ENCODE data around the gene NUCB1.
"Not testable (repeated sequence)": the region's sequence is repeated elsewhere in the genome, so short reads cannot be mapped to it uniquely, and the experiment has no call there.

Gene NUCB1

DNA sequence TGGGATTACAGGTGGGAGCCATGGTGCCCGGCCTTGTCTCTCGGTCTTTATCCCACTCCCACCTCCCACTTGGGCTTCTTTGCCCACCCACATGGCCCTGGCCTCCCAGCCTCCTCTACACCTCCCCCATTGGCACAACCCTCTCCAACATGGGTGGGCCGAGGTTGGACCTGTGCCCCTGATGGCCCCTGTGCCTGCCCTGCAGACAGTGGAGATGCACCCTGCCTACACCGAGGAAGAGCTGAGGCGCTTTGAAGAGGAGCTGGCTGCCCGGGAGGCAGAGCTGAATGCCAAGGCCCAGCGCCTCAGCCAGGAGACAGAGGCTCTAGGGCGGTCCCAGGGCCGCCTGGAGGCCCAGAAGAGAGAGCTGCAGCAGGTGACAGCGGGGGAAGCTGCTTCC is 20.8 kb downstream of the NUCB1 start:
- TF ChIP-seq PAX5 (IDR thresholded peaks at IDR 0.05; ENCODE audit: insufficient read depth, low read length, severe bottlenecking) (no peak), TAF1 (IDR thresholded peaks at IDR 0.05; ENCODE audit: low read depth, low read length) (no peak), POLR2A (IDR thresholded peaks at IDR 0.05; ENCODE audit: low read depth, low read length) (no peak), SPI1 (IDR thresholded peaks at IDR 0.05; ENCODE audit: low read depth, low read length) (no peak), POU2F2 (IDR thresholded peaks at IDR 0.05; ENCODE audit: low read depth, low read length) (no peak), POLR2AphosphoS5 (IDR thresholded peaks at IDR 0.05; ENCODE audit: low read depth, low read length) (no peak)
- DNase-seq (ENCODE audit: insufficient read length, low spot score): no peak
- FAIRE-seq: no peak

DNA sequence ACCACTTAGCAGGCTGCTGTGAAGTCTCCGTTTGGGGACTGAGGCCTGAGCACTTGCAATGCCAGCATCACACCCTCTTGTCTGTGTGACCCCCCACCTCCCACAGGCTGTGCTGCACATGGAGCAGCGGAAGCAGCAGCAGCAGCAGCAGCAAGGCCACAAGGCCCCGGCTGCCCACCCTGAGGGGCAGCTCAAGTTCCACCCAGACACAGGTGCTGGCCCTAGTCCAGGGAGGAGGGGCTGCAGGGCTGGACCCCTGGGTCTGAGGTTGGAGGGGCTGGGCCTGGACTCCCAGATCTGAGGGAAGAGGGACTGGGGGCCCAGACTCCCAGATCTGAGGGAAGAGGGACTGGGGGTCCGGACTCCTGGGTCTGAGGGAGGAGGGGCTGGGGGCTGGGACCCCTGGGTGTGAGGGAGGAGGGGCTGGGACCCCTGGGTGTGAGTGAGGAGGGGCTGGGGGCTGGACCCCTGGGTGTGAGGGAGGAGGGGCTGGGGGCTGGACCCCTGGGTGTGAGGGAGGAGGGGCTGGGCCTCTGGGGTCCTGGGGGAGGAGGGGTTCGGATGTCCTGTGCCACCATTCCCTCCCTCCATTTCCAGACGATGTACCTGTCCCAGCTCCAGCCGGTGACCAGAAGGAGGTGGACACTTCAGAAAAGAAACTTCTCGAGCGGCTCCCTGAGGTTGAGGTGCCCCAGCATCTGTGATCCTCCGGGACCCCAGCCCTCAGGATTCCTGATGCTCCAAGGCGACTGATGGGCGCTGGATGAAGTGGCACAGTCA is 21.8 kb downstream of the NUCB1 start:
- FAIRE-seq: no peak
- DNase-seq (ENCODE audit: insufficient read length, low spot score): no peak
- TF ChIP-seq POLR2AphosphoS5 (IDR thresholded peaks at IDR 0.05; ENCODE audit: low read depth, low read length) (no peak), TAF1 (IDR thresholded peaks at IDR 0.05; ENCODE audit: low read depth, low read length) (no peak), POLR2A (IDR thresholded peaks at IDR 0.05; ENCODE audit: low read depth, low read length) (no peak), SPI1 (IDR thresholded peaks at IDR 0.05; ENCODE audit: low read depth, low read length) (no peak), POU2F2 (IDR thresholded peaks at IDR 0.05; ENCODE audit: low read depth, low read length) (no peak)

DNA sequence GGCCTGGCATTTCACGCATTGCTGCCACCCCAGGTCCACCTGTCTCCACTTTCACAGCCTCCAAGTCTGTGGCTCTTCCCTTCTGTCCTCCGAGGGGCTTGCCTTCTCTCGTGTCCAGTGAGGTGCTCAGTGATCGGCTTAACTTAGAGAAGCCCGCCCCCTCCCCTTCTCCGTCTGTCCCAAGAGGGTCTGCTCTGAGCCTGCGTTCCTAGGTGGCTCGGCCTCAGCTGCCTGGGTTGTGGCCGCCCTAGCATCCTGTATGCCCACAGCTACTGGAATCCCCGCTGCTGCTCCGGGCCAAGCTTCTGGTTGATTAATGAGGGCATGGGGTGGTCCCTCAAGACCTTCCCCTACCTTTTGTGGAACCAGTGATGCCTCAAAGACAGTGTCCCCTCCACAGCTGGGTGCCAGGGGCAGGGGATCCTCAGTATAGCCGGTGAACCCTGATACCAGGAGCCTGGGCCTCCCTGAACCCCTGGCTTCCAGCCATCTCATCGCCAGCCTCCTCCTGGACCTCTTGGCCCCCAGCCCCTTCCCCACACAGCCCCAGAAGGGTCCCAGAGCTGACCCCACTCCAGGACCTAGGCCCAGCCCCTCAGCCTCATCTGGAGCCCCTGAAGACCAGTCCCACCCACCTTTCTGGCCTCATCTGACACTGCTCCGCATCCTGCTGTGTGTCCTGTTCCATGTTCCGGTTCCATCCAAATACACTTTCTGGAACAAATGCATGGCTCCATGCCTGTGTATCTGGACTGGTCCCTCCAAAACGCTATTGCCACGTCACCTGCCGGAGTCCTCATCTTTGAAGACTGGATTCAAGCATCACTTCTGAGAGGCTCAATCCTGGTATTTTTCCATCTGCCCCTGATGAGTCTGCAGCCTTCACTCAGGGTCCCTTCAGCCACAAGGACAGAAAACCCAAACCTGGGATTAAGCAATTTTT is 22.7 kb downstream of the NUCB1 start:
- TF ChIP-seq TAF1 (IDR thresholded peaks at IDR 0.05; ENCODE audit: low read depth, low read length) (no peak), POU2F2 (IDR thresholded peaks at IDR 0.05; ENCODE audit: low read depth, low read length) (no peak), POLR2AphosphoS5 (IDR thresholded peaks at IDR 0.05; ENCODE audit: low read depth, low read length) (no peak), PAX5 (IDR thresholded peaks at IDR 0.05; ENCODE audit: insufficient read depth, low read length, severe bottlenecking) (no peak), SPI1 (IDR thresholded peaks at IDR 0.05; ENCODE audit: low read depth, low read length) (no peak), POLR2A (IDR thresholded peaks at IDR 0.05; ENCODE audit: low read depth, low read length) (no peak)
- DNase-seq (ENCODE audit: insufficient read length, low spot score) (no peak), FAIRE-seq (no peak)

DNA sequence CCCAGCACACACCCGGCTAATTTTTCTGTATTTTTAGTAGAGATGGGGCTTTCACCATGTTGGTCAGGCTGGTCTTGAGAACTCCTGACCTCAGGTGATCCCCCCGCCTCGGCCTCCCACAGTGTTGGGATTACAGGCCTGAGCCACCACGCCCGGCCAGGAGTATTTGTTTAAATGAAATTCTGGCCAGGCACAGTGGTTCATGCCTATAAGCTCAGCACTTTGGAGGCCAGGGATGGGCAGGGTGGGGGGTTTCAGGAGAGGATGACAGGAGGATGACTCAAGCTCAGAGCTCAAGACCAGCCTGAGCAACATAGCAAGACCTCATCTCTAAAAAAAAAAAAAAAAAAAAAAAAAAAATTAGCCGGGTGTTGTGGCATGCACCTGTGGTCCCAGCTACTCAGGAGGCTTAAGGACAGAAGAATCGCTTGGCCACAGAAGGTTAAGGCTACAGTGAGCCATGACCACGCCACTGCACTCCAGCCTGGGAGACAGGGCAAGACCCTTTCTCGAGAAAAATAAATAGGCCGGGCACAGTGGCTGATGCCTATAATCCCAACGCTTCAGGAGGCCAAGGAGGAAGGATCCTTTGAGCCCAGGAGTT is 25.2 kb downstream of the NUCB1 start:
- TF ChIP-seq POLR2A (IDR thresholded peaks at IDR 0.05; ENCODE audit: low read depth, low read length) (no peak), PAX5 (IDR thresholded peaks at IDR 0.05; ENCODE audit: insufficient read depth, low read length, severe bottlenecking) (no peak), POLR2AphosphoS5 (IDR thresholded peaks at IDR 0.05; ENCODE audit: low read depth, low read length) (no peak), POU2F2 (IDR thresholded peaks at IDR 0.05; ENCODE audit: low read depth, low read length) (no peak), SPI1 (IDR thresholded peaks at IDR 0.05; ENCODE audit: low read depth, low read length) (no peak), TAF1 (IDR thresholded peaks at IDR 0.05; ENCODE audit: low read depth, low read length) (no peak)
- DNase-seq (ENCODE audit: insufficient read length, low spot score): no peak
- FAIRE-seq: no peak

DNA sequence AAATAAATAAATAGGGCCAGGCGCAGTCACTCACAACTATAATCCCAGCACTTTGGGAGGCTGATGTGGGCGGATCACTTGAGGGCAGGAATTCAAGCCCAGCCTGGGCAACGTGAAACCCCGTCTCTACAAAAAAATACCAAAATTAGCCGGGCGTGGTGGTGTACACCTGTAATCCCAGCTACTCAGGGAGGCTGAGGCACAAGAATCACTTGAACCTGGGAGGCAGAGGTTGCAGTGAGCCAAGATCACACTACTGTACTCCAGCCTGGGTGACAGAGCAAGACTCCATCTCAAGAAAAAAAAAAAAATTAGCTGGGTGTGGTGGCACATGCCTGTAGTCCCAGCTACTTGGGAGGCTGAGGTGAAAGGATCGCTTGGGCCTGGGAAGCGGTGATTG is 25.8 kb downstream of the NUCB1 start:
- not testable (repeated sequence) for FAIRE-seq; DNase-seq (ENCODE audit: insufficient read length, low spot score)

DNA sequence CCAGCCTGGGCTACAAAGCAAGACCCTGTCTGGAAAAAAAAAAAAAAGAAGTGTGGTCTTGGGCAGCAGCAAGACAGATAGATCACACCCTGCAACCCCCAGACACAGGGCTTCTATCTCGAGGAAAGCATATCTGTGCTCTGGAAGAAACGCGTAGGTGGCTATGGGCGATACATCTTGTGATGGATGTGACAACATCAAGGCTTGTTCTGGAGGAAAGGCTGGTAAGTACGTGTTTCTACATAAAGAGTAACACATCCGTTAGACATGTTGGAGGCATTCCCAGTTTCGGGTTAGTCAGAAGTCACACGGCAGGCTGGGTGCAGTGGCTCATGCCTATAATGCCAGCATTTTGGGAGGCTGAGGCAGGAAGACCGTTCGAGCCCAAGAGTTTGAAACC is 26.8 kb downstream of the NUCB1 start:
- TF ChIP-seq TAF1 (IDR thresholded peaks at IDR 0.05; ENCODE audit: low read depth, low read length): no peak
- no peak for TF ChIP-seq SPI1 (IDR thresholded peaks at IDR 0.05; ENCODE audit: low read depth, low read length)
- no peak for TF ChIP-seq POLR2AphosphoS5 (IDR thresholded peaks at IDR 0.05; ENCODE audit: low read depth, low read length)
- TF ChIP-seq POU2F2 (IDR thresholded peaks at IDR 0.05; ENCODE audit: low read depth, low read length): no peak
- no peak for TF ChIP-seq POLR2A (IDR thresholded peaks at IDR 0.05; ENCODE audit: low read depth, low read length)
- no peak for TF ChIP-seq PAX5 (IDR thresholded peaks at IDR 0.05; ENCODE audit: insufficient read depth, low read length, severe bottlenecking)
- no peak for DNase-seq (ENCODE audit: insufficient read length, low spot score)
- peak; percentile 71 for FAIRE-seq

DNA sequence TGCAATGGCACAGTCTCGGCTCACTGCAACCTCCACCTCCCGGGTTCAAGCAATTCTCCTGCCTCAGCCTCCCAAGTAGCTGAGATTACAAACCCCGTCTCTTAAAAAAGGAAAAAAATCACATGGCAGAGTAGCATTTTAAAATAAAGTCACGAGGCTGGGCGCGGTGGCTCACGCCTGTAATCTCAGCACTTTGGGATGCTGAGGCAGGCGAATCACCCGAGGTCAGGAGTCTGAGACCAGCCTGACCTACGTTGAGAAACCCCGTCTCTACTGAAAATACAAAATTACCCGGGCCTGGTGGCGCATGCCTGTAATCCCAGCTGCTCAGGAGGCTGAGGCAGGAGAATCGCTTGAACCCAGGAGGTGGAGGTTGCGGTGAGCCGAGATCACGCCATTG is 27.6 kb downstream of the NUCB1 start:
- not testable (repeated sequence) for FAIRE-seq; DNase-seq (ENCODE audit: insufficient read length, low spot score)

DNA sequence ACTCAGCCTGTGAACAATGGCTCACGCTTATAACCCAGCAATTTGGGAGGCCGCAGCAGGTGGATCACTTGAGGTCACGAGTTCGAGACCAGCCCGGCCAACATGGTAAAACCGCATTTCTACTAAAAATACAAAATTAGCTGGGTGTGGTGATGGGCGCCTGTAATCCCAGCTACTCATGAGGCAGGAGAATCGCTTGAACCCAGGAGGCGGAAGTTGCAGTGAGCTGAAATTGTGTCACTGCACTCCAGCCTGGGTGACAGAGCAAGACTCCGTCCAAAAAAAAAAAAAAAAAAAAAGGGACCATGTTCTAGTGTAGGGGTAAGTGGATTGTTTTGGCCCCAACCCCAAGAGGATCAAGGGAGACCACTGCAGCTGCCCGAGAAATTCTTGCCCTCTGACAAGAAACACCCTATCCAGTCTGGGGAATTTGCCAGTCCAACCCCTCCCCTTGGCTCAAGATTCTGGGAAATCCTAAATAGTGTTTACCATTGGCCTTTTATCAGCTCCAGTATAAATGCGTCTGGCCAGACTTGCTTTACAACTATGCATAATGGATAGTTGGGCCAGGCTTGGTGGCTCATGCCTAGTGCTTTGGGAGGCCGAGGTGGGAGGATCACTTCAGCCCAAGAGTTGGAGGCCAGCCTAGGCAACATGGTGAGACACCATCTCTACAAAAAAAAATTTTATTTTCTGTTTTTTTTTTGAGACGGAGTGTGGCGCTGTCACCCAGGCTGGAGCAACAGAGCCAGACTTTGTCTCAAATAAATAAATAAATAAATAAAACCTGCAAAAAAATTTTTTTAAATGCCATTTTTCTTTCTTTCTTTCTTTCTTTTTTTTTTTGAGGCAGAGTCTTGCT is 28.3 kb downstream of the NUCB1 start:
- no peak for DNase-seq (ENCODE audit: insufficient read length, low spot score)
- TF ChIP-seq POLR2A (IDR thresholded peaks at IDR 0.05; ENCODE audit: low read depth, low read length): no peak
- no peak for TF ChIP-seq PAX5 (IDR thresholded peaks at IDR 0.05; ENCODE audit: insufficient read depth, low read length, severe bottlenecking)
- no peak for TF ChIP-seq POU2F2 (IDR thresholded peaks at IDR 0.05; ENCODE audit: low read depth, low read length)
- no peak for TF ChIP-seq SPI1 (IDR thresholded peaks at IDR 0.05; ENCODE audit: low read depth, low read length)
- TF ChIP-seq TAF1 (IDR thresholded peaks at IDR 0.05; ENCODE audit: low read depth, low read length): no peak
- TF ChIP-seq POLR2AphosphoS5 (IDR thresholded peaks at IDR 0.05; ENCODE audit: low read depth, low read length): no peak
- FAIRE-seq: no peak

DNA sequence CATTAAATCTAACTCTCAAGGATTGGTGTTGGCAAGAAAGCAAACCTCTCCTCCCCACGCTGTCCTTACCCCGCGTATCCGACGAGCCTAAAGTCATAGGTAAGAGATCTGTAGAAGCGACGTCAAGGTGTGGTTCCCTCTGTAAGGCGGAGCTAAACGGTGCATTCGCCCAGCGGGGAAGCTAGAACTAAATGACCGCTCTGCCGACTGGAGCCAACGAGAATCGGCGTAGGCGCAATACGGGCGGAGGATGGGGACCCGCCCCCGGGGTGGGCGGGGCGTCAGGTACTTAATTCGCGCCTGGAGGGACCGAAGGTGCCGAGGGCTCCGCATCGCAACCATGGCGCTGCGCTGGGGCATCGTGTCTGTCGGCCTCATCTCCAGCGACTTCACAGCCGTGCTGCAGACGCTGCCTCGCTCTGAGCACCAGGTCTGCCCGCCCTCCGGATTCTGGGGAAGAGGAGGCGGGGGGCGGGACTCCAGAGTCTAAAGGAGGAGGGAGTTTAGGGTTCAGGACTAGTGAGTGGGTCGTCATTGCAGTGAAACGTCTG is 33.3 kb downstream of the NUCB1 start, which contains the start of gene DHDH:
DHDH (plus strand) TSS at position 318 of the 551 bp plus-strand sequence; CDS start at position 341, 23 bp downstream.
- no peak for TF ChIP-seq POLR2AphosphoS5 (IDR thresholded peaks at IDR 0.05; ENCODE audit: low read depth, low read length)
- peak; percentile 18; the same call in 1 of the 2 replicates for TF ChIP-seq POU2F2 (IDR thresholded peaks at IDR 0.05; ENCODE audit: low read depth, low read length)
- FAIRE-seq (peak; percentile 87), DNase-seq (ENCODE audit: insufficient read length, low spot score) (peak; percentile 71)

Data from GM12891 (cell line).